Adrenal gland (tissue), 5 donors: Measurements from ENCODE around the gene PARD6B.

Experiments used
- POLR2A ChIP-seq, 2 donors: fragments of 450-650 bp; IDR thresholded peaks; one replicate each; pipeline ENCODE4 v1.6.1; 2017; ENCODE audit warnings: antibody characterized with exemption in 2 of 2, mild to moderate bottlenecking in 2 of 2, moderate library complexity in 1 of 2
- TF ChIP-seq, protein P1 (sequence below), 6 experiments: fragments of 450-650 bp in 4 of 6; fragments of 200-600 bp in 2 of 6; sonication (generic) in 1 of 6; IDR thresholded peaks; 1 replicate in 5 of 6; 2 replicates in 1 of 6; pipeline versions ENCODE4 v1.5.1 to v1.8.0; 2016 to 2021; ENCODE audit warnings: antibody characterized with exemption in 6 of 6, mild to moderate bottlenecking in 2 of 6, moderate library complexity in 1 of 6
- donor health status: DM: no; HTN: no; CAD: no.

DNA sequence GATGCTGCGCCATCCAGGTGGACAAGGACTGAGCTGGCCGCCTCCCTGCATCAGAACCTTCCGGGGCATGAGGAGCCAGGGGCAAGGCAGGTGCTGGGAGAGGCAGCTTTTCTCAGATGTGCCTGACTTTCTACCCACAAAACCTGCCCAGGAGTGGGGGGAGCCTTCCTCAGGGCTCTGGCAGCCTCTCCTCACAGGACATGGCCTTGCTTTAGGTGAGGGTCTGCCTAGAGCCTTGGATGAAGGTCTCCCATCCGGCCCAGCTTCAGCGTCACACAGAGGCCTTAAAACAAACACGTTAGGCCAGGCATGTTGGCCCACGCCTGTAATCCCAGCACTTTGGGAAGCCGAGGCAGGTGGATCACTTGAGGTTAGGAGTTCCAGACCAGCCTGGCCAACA is 70.9 kb downstream of the PARD6B start:
- TF ChIP-seq, protein P1, sequence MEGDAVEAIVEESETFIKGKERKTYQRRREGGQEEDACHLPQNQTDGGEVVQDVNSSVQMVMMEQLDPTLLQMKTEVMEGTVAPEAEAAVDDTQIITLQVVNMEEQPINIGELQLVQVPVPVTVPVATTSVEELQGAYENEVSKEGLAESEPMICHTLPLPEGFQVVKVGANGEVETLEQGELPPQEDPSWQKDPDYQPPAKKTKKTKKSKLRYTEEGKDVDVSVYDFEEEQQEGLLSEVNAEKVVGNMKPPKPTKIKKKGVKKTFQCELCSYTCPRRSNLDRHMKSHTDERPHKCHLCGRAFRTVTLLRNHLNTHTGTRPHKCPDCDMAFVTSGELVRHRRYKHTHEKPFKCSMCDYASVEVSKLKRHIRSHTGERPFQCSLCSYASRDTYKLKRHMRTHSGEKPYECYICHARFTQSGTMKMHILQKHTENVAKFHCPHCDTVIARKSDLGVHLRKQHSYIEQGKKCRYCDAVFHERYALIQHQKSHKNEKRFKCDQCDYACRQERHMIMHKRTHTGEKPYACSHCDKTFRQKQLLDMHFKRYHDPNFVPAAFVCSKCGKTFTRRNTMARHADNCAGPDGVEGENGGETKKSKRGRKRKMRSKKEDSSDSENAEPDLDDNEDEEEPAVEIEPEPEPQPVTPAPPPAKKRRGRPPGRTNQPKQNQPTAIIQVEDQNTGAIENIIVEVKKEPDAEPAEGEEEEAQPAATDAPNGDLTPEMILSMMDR (IDR thresholded peaks at IDR 0.05), result no peak
- TF ChIP-seq POLR2A (IDR thresholded peaks at IDR 0.05), result no peak
